ENCODE measurements around the gene CLCA2. TPM values are rescaled to one million over a fixed set of nuclear protein-coding genes. Genes with fewer than 3 reads are reported as not detected.
"Not testable (repeated sequence)": the region's sequence is repeated elsewhere in the genome, so short reads cannot be mapped to it uniquely, and the experiment has no call there.

The CLCA2 gene
- total RNA-seq, 1 donor from 2014 or later, result 32.0 TPM

DNA sequence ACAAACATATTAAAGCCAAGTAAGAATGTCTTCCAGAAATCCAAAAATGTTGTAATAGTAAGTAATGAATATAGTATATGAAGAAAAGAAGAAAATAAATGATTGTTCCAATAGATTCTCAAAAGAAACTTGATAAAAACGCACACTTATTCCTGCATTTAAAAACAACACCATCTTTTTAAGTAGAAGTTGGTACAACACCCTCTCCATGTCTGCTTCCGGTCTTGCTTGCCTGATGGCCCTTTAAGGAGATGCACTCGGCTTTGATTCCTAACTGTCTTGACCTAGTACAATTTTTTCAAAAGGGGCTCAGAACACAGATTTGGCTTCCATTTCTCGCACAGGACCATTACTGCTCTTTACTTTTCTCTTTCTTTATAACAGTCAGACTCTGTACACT, 53.7 kb downstream of the CLCA2 start:
- no peak for DNase-seq

DNA sequence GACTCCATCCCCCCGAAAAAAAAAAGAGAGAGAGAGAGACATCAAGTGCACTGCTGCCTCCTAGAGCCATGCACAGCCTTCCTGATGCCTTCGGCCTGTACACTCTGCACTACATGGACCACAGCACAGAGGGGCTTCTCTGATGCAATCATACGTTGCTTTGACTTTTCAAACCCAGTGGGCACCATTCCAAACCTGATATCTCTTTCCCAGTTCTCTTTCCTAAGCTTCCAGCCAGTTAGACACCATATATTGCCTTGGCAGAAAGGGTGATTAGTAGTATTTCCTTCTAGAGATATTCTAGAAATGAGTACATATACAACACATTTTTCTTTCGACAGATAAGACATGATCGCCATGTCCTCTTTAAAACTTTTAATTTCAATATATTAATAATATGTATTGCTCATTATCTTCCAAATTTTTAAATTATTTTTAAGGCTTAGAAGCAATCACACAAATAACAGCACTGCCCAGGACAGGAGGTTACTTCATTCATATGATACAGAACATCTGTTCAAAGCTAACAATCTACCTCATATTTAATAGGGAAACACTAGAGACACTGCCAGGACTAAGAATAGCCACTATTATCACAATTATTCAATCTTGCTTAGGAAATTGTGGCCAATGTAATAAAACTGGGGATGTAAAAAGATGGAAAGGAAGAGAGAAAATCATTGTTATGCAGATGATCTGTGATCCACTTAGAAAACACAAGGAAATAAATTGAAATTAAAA, 54.6 kb downstream of the CLCA2 start:
- DNase-seq, result peak; percentile 58

DNA sequence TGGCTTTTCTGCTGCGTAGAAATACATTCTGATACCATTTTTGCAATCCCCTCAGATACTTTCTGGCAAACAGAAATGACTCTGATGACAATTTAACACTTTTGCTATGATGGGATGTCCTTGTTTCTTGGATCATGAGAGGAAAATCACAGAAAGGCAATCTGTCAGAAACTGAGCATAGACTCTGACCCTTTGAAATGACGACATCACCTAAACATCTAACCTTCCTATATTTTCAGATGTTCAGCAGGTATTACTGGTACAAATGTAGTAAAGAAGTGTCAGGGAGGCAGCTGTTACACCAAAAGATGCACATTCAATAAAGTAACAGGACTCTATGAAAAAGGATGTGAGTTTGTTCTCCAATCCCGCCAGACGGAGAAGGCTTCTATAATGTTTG, 58.0 kb downstream of the CLCA2 start:
- DNase-seq, result no peak

DNA sequence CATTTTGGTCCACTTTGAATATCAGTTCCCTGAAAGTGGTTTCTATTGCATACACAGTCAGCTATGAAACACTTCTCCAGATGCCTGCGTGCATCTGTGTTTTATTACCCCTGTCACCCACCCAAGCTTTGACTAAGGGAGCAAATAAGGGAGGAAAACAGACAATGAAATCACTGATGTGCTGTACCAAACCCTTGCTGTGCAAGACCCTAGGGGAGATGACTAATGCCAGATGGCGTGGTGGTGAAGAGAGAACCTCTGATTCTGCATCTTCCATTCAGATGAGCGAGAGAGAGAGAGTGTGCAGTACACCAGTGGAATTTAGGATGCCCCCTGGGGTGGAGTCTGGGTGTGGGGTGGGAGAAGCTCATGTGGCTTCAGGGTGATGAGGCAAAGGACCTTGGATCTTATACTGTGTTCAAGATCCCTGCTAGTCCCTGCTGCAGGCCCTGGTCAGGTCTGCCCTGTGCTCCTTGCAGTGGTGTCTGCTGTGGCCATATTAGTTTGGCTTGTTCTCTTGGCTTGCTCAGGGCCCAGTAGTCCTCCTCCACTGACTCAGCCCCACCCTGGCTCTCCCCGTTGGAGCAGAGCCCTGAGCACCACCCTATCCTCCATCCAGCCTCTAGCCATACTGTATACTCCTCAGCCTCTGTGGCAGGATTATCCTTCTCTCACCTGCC, 63.3 kb downstream of the CLCA2 start:
- peak; percentile 98 for DNase-seq

DNA sequence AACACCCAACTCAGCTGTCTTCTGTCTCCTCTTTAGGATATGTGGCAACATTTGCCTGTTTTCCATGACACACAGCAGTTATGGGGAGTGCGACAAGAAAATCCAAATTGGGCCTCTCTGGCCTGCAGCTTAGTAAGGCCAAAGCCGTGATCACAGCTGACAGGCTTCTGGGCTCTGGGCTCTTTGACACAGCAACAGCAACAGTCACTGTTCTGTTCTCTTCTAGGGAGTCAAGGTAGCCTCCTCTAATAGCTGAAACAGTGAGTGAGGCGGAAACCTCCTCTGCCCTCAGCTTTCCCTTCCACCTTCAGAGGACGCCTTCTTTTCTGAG, 63.8 kb downstream of the CLCA2 start:
- no peak for DNase-seq

DNA sequence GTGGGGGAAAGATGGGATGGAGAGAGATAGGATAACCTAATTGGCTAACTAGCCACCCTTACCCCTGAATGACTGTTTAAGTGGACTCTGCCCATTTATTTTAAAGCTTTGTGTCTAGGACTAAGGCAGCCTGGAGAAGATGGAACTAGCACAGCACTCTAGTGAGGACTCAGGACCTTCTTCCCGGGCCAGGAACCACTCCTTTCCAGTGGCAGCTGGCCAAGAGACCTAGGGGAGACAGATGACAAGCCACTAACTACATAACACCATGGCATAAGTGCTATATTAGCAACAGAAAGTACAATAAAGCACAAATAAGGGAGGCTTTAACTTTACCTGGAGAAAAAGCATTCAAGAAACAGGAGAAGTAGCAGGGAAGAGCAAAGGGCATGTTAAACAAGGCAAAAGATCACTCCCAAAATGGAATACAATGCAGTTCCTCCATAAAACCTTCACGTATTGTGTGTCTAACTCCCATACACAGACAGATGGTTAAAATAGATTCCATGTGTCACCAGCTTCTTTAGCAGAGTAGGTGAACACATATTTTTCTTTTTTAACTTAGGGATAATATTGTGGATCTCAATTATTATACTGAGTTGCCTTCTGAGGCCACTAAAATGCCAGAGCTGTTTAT, 65.4 kb downstream of the CLCA2 start:
- DNase-seq, result no peak

DNA sequence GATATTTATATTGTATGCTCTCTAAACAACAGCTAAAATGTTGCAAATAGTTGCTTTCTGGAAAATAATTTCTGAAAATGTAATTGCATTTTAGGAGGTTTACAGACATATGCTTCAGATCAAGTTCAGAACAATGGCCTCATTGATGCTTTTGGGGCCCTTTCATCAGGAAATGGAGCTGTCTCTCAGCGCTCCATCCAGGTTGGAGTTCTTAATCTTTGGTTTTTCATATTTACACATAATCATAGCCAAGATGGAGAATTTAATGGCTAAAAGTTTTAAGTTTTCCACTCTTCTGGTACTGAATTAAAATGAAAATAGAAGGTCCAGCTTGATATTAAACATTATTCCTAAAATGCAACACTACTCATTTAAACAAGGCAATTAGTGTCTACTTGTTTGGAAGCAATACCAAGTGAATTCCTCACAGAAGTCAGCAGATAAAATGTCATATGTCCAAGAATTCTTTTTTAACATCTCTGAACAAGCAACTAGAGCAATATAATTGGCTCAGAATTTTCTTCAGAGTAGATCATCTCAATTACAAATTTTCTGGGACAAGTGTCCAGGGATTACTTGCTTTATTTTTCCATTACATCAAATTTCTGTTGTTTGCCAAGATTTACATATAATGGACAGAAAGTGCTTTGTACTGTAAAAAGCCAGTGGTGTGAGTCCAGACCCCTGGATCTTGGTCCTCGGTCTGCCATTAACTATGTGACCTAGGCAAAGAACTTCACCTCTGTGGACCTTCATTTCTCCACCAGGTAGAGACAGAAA, 67.4 kb downstream of the CLCA2 start:
- peak; percentile 71 for DNase-seq

DNA sequence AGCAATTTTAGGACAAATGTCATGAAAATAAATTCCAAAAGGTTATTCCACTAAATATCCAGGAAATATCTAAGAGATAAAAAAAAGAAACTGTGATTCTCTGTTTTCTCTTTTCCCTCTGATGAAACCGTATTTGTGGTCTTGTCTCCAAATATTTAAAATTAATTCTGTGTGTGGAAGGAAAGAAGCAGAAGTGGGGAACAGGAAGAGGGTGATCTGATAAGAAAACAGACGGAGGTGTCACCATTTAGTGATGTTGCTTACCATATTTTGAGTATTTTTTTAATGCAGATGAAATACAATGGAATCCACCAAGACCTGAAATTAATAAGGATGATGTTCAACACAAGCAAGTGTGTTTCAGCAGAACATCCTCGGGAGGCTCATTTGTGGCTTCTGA, 74.3 kb downstream of the CLCA2 start:
- DNase-seq, result no peak

DNA sequence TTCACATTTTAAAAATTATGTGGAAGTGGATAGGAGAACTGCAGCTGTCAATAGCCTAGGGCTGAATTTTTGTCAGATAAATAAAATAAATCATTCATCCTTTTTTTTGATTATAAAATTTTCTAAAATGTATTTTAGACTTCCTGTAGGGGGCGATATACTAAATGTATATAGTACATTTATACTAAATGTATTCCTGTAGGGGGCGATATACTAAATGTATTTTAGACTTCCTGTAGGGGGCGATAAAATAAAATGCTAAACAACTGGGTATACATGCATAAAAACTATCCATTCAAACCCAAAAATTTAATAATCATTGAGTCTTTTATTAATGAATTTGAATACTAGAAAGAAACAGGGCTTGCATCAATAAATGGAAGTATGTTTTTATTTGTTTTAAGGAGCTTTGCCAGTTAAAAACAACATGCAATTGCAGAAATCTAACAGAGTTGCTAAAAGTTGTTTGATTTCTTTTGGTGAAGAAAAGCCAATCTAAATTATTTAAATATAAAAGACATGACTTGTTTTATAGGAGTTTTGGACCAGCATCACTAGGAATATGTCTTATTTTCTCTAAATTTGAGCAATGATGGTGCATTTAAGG, 76.1 kb downstream of the CLCA2 start:
- no peak for DNase-seq

DNA sequence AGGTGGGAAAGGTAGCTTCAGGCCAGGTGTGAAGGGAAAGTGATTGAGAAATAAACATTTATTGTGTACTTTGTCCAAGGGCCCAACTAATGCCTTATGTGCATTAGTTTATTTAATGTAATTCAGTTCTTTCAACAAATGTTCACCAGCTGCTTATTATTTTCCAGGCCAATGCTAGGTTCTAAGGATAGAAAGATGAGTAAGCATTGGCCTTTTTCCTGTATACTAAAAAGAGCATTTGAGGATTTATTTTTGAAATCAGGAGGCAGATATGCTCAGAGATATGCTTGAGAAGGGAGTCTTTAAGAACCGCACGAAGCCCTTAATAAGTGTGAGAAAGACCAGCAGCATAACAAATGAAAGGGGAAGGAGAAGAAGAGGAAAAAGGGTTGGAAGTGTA, 76.7 kb downstream of the CLCA2 start:
- DNase-seq, result peak; percentile 74

DNA sequence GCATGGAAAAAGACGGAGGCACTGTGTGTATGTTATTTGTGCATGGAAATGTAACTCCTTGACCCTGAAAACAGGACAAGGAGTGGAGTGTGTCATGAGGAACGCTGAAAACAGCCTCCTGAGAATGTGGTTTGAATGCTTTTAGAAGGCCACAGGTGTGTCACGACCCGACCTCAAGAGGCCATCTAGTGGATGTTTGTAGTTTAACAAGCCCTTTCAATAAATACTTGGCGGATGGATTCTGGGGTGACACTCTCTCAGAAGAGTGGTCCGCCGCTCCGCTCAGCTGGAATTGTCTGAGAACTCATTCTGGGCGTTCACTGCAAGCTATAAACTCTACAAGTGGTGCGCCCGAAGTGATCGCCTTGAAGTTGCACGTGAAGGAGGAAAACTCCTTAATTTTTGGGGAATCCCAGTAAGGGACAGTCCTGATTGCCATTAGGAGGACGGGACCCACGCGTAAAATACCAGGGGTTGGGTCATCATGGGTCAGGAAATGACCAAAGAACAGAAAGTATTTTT, 78.2 kb downstream of the CLCA2 start:
- DNase-seq, result not testable (repeated sequence)

DNA sequence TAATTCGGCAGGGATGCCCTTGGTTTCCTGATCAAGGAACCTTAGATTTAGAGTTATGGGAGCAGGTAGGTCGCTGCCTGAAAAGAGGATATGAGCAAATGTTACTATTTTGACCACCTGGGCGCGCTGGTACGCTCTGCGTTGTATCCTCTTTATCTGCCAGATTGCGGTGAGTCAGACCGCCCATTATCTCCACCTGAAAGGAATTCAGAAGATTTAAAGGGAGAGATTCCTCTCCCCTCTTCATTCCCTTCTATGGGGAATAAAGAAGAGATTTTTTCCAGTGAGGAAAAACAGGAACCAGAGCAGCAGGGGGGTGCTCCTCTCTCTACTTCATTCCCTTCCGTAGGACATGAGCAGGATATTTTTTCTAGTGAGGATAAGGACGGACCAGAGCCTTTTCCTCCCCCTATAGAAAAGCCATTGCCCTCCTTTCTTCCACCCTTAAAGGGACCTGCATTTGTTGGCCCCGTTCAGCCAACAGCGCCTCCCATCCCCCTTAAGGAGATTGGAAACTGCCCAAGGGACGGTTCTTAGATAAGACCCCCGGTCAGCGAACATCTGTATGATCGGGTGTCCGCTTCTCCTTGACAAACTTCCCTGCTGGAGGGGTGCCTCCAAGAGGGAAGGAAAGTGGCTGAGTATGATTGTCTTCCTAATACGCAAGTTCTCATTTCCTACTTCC, 78.9 kb downstream of the CLCA2 start:
- no peak for DNase-seq

DNA sequence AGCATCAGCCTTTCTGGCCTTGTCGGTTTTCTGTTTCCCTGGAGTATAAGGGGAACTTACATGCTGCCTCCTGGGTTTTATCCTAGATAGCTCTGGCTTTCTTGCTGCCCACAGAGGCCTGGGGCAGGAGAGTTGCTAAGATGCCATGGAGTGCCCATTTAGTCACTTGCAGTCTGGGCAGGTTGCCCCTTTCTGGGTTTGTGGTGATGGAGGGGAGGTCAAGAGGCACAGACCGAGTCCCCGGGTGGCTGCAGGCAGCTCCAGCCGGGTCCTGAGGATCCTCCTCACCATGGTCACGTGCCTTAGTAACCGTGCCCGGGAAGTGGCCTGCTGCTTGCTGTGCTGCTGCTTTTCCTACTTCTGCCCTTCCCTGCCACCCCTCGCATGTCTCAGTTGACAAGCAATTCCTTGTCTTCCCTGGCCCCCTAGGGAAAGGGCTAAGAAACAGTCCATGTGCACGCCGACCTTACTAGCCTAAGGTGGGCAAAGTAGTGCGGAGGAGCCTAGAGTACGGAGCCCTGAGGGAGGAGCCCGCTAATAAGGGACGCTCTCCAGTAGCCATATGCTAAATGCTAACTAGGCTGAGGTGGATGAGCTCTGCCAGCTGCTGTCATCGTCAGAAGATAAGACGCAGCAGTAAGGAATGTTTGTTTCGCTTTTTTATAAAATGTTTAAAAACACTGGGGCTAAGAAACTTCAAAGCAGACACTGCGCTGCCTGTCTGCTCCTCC, 79.6 kb downstream of the CLCA2 start:
- no peak for DNase-seq

DNA sequence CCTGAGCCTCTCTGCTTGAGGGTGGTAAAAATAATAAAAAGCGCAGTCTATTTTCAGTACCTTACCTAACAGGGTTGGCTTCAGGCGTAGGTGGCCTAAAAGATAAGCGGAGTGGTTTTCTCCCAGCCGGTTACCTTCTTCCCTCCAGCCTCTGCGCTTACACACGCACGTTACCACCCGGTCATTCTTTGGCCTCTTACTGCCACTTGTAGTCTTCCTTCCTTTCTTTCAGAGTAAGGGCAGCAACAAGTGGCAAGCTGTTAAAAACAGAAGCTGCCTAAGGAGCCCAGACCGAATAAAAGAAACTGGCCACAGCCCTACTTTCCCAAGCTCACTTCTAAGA, 80.1 kb downstream of the CLCA2 start:
- no peak for DNase-seq

DNA sequence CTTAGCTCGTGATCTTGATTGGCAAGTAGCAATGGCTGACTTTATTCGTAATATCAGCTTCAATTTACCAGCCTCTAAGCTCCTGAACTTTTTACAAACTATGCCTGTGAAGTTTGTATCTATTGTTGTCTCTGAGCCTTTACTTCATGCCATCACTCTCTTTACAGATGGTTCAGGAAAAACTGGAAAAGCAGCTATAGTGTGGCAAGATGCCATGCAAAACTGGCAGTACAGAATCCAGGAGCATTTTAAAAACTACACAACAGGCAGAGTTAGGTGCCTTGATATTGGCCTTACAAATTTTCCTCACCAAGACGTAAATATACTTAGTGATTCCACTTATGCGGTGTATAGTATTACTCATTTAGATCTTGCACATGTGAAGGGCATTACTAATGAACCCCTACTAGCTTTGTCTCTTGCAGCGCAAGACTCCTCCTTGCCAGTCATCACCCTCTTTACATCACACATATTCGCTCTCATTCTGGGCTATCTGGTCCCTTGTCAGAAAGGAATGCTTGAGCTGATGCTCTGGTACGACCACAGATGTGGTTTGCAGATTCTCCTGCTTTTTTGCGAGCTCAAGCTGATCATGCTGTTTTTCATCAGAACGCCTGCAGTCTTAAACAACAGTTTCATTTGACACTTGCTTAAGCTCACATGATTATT, 81.1 kb downstream of the CLCA2 start:
- DNase-seq, result peak; percentile 59

DNA sequence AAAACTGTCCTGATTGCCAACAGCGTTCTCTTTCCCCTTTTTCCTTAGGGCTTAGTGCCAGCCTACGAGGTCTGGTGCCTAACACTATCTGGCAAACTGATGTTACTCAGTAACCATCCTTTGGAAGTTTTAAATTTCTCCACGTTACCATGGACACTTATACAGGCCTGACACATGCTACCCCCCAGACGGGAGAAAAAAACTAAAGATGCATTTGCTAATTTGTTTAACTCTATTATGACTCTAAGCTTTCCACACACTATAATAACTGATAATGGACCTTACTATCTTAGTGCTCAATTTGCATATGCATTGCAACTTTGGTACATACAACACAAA, 81.6 kb downstream of the CLCA2 start:
- no peak for DNase-seq

All from skin of body (tissue), 2 donors.